ENCODE results near the gene TNS3.

DNA sequence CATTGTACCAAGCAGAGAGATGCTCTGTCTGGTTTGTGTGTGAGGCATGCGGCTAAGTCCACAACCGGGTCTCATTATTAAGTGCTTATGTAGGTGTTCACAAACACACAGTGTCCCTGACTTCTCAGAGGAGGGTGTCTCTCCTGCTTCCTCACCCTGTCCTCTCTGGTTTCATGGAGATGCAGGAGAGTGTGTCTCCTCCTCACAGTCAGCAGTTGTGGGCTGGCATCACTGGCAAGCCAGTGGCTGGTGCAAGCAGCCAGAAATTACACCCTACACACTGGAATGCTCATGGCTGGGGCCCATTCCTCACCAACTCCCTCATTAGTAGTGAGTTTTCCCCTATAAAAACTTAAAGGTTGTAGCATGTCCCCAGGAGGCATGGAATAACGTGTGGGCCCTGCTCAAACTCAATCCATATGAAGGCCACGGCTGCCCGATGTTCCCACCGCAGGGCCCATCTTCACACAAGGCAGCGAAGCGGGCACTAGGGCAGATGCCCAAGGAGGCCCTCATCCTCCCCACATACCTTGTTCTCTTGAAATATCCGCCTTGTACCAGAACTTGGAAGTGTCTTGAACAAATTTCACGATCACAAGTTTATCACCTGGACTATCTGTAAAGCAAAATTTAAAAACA, 280.1 kb downstream of the TNS3 start:
- no peak for TF ChIP-seq CTCF (IDR thresholded peaks at IDR 0.05; ENCODE audit: insufficient read depth, low read length)
- TF ChIP-seq POLR2AphosphoS5 (IDR thresholded peaks at IDR 0.05; ENCODE audit: low read depth): no peak
- no peak for TF ChIP-seq REST (IDR thresholded peaks at IDR 0.05; ENCODE audit: insufficient replicate concordance, low read depth)
- TF ChIP-seq SPI1 (IDR thresholded peaks at IDR 0.05; ENCODE audit: borderline replicate concordance, low read depth): no peak
- TF ChIP-seq GABPA (IDR thresholded peaks at IDR 0.05; ENCODE audit: low read depth): no peak

Measured in HL-60 (cell line).